ENCODE measurements around the gene TTC39A.
A peak's percentile ranks its signal among the peaks of the same experiment; 100 is the strongest.
"Not testable (repeated sequence)": the region's sequence is repeated elsewhere in the genome, so short reads cannot be mapped to it uniquely, and the experiment has no call there.

Gene TTC39A

GRCh38 chr1:51336004-51336403 is 5.6 kb upstream of the TTC39A start:
- DNase-seq: no peak

GRCh38 chr1:51331206-51332100 is 1.1 kb upstream of the TTC39A start:
- peak; percentile 59 for DNase-seq

GRCh38 chr1:51329443-51330325 is 678 bp downstream of the TTC39A start:
- no peak for DNase-seq

GRCh38 chr1:51328926-51329325 is 1.4 kb downstream of the TTC39A start:
- no peak for DNase-seq

GRCh38 chr1:51328279-51328678 is 2.1 kb downstream of the TTC39A start:
- peak; percentile 45 for DNase-seq

- no peak for DNase-seq
Observed at GRCh38 chr1:51327386-51327785, 3.0 kb downstream of the TTC39A start.

- no peak for DNase-seq
Observed at GRCh38 chr1:51326839-51327238, 3.5 kb downstream of the TTC39A start.

GRCh38 chr1:51325878-51326755 is 4.2 kb downstream of the TTC39A start:
- DNase-seq: no peak

- DNase-seq: no peak
Observed at GRCh38 chr1:51325391-51325790, 5.0 kb downstream of the TTC39A start.

GRCh38 chr1:51325011-51325385 is 5.4 kb downstream of the TTC39A start:
- DNase-seq: not testable (repeated sequence)

GRCh38 chr1:51324251-51325010 is 5.9 kb downstream of the TTC39A start:
- no peak for DNase-seq

- no peak for DNase-seq
Observed at GRCh38 chr1:51323778-51324177, 6.6 kb downstream of the TTC39A start.

GRCh38 chr1:51322417-51323101 is 7.8 kb downstream of the TTC39A start:
- no peak for DNase-seq

- no peak for DNase-seq
Observed at GRCh38 chr1:51321924-51322280, 8.5 kb downstream of the TTC39A start.

- no peak for DNase-seq
Observed at GRCh38 chr1:51320967-51321923, 9.1 kb downstream of the TTC39A start.

GRCh38 chr1:51317798-51318197 is 12.6 kb downstream of the TTC39A start:
- DNase-seq: no peak

GRCh38 chr1:51316846-51317120 is 13.6 kb downstream of the TTC39A start:
- DNase-seq: no peak

GRCh38 chr1:51316113-51316845 is 14.1 kb downstream of the TTC39A start:
- DNase-seq: no peak

- DNase-seq: no peak
Observed at GRCh38 chr1:51314974-51315373, 15.4 kb downstream of the TTC39A start.

Data from EL (cell line).